ENCODE data around the gene MAN1B1.
"Not testable (repeated sequence)": the region's sequence is repeated elsewhere in the genome, so short reads cannot be mapped to it uniquely, and the experiment has no call there.

Gene MAN1B1

DNA sequence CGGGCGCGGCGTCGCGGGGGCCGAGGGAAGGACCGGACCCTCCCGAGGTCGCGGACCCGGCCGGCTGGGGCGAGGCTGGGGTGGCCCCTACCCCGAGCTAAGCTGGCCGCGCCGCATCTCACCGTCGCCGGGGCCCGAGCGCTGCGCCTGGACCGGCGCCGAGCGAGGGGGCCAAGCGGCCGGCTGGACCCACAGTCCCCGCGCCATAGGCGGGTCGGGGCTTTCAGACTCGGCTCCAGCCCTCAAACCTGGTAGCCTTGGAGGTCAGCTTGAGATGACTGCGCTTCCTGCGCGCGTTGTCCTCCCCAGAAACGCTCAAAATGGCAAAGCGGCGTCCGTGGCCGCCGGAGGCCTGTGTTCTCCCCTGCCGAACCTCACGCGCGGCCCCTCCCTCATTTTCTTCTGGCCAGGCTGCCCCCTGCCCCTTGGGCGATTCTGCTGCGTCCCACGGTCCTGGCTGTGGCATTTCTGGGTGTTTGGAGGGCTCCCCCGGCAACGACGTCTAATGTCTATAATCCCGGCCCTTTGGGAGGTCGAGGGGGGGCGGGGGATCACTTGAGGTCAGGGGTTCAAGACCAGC, 43.5 kb downstream of the MAN1B1 start:
- DNase-seq = no peak

GRCh38 chr9:137134191-137134590, 47.4 kb downstream of the MAN1B1 start:
- DNase-seq = no peak

DNA sequence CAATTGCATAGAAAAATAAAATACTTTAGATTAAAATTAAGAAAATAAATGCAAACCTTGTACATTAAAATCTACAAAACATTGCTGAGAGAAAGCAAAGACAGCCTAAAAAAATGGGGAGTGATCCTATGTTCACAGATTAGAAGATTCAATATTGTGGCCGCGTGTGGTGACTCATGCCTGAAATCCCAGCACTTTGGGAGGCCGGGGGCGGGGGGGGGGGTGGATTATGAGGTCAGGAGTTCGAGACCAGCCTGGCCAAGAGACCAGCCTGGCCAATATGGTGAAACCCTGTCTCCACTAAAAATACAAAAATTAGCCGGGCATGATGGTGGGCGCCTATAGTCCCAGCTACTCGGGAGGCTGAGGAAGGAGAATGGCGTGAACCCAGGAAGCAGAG, 48.4 kb downstream of the MAN1B1 start:
- not testable (repeated sequence) for DNase-seq

GRCh38 chr9:137136261-137136880, 49.6 kb downstream of the MAN1B1 start:
- DNase-seq = no peak

GRCh38 chr9:137136881-137137607, 50.3 kb downstream of the MAN1B1 start:
- no peak for DNase-seq

DNA sequence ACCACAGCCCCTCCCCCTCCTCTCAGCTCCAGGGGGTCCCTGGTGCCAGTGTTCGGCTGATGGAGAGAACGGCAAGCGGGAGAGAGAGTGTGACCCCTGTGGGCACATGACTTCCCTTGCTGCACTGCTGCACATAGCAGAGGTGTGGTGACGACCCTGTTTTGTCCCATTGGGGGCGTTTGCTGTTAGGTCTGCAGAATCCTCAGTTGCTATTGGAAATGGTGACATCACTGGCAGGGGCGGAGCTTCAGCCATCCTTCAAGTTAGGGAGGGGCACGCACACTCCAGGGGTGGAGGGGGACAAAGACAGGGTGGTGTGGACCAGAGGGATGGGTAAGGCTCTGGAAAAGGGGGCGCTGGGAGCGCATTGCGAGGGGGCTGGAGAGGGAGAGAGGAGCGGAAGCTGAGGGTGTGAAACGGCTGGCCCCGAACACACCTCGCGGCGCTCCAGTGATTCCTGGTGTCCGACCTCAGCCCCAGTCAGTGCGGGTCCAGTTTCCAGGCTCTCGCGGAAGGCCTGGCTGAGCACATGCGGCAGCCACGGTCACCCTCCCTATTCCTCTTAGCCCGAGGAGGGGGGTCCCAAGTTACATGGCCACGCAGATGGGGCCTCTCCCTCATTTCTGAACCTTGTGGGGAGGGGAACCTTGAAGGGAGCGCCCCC, 51.4 kb downstream of the MAN1B1 start:
- DNase-seq = no peak

GRCh38 chr9:137138722-137139467, 52.1 kb downstream of the MAN1B1 start, which contains the start of gene GRIN1:
GRIN1 (plus strand) TSS chr9:137139154; CDS start chr9:137139487, 333 bp downstream.
- peak; percentile 53 for DNase-seq

- DNase-seq = no peak
Observed at GRCh38 chr9:137139468-137140150, 52.8 kb downstream of the MAN1B1 start.

GRCh38 chr9:137140151-137141012, 53.6 kb downstream of the MAN1B1 start:
- no peak for DNase-seq

DNA sequence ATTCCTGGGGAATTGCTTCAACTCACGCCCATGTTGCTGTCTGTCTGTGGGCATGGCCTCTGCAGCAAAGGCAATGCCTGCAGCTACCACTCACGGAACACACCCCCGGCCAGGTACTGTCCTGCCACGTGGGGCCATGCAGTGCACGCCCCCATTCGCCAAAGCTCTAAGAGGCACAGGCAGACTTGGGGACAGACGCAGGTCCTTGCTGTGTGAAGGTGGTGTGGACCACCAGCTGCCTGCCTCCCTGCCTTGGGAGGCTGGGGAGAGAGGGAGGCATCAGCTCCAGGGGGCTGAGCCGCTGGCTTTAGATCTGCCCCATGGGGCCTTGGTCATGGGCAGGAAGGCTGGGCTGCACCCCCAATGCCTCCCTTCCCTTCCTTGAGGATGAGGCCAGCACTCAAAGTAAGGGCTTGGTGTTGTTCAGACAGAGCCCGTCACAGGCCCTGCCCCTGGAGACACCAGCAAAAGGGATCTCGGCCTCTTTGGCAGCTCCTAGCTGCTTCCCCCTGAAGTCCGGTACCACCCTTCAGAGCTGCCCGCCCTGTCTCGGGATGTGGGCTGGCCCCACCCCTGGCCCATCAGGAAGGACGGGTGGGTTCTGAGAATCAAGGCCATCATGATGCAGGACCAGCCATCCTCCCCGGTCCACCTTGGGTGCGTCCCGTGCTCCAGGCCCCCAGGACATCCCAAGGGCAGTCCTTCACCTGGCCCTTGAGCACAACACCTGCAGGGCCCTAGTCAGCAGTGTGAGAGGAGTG, 54.4 kb downstream of the MAN1B1 start:
- DNase-seq = no peak

DNA sequence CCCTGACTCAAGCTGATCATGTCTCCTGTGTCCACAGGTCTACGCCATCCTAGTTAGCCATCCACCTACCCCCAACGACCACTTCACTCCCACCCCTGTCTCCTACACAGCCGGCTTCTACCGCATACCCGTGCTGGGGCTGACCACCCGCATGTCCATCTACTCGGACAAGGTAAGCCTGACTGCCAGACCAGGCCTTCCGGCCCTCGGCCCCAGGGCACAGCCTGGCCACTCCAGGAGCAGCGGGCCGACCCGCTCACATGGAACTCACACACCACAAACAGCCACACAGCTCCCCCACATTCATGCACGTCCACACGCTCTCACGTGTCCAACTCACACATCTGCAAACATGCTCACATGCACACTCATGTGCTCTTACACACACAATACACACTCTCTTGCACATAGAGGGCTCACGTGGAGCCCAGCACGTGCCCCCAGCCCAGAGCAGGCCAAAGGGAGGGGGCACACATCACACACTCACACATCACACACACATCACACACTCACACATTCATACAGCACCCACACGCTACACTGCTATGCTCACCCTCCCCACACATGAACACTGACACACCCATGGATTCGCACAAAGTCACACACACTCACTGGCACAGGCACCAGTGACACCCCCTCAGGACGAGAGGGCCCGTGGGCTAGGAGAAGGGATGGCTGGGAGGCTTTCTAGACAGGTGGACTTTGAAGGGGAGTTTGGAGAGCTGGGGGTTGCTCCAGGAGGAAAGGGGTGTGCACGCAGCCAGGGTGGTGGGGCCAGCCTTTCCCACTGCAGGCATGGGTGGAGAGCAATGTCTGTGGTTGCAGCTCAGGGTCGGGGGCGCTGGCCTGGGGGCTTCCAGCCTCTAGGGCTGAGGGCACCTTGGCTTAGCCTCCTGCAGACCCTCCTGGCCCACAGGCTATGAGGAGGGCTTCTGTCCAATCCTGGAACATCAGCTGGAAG, 55.5 kb downstream of the MAN1B1 start:
- DNase-seq = no peak

DNA sequence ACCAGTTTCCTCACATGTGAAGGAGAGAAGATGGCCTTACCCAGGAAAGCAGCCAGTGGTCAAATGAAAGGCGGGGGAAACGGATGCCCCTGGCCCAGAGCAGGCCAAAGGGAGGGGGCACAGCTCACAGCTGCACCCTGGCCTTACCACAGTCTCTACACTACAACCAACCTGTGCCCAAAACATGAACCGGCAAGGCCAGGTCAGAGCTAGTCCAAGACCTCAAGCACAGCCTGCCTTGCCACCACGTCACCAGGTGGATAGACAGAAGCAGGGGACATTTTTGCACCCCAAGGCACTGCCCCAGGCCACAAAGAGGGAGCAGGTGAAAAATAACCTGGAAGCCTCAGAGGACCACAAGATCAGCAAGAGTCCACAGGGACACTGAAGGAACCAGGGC, 56.7 kb downstream of the MAN1B1 start:
- no peak for DNase-seq

GRCh38 chr9:137145731-137146526, 59.1 kb downstream of the MAN1B1 start:
- no peak for DNase-seq

DNA sequence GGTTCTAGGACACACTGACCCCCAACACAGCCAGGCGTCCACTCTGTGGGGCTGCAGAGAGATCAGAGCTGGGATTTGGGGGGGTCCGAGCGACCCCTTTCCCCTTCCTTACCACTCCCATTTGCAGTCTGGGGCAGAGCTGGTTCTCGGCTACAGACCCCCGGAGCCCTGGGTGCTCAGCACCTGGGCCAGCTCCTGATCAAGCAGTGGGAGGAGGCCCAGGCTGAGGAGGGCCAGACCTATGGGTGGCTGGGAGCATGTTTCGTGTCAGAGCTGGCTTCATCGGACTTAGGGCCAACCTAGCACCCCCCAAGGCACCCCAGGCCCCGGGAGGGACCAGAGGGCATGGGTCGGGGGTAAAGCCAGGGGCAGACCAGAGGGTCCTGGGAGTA, 59.7 kb downstream of the MAN1B1 start:
- DNase-seq = no peak

DNA sequence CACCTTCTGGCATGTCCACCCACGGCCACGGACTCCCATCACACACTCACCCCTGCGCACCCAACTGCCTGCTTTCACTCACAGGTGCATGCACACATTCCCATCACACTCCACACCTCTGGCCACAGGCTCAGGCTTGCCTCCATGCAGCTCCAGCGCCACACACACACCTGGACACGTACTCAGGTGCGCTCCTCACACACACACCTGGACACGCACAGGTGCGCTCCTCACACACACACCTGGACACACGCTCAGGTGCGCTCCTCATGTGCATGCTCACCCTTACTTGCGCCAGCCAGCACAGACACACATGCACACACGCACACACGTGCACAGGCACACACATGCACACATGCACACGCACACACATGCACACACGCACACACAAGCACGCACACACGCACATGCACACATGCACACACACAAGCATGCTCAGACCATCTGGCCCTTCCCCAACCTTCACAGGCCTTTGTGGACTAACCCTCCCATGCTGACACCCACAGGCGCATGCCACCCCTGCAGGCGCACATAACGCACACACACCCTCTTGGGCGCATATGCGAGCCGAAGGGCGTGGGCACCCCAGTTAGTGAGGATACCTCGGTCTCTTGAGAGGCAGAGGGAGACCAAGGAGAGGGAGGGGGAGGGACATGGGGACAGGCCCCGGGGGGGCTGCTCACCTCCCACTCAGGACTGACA, 60.5 kb downstream of the MAN1B1 start:
- no peak for DNase-seq

- no peak for DNase-seq
Observed at GRCh38 chr9:137147793-137148160, 61.0 kb downstream of the MAN1B1 start.

DNA sequence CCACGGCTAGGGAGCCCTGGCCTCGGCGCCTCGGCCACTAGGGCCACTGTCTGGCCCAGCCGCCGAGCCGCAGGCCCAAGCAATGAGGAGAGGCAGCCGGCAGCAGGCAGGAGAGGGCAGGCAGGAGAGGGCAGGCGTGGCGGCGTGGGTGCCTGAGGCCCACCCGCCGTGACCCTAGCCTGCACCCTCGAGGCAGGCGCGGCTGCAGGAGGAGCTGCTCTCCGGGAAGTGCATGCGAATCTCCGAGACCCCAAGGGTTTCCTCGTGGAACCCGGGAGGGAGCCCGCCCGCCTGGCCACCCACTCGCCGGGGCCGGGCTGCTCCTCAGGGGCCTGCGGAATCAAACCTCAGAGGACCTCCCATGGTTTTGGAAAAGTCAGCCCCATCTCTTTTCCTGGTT, 61.5 kb downstream of the MAN1B1 start:
- no peak for DNase-seq

GRCh38 chr9:137148661-137149060, 61.9 kb downstream of the MAN1B1 start:
- DNase-seq = no peak
